ENCODE results near the gene GDPD5.
A peak's percentile ranks its signal among the peaks of the same experiment; 100 is the strongest.

GDPD5 gene

DNA sequence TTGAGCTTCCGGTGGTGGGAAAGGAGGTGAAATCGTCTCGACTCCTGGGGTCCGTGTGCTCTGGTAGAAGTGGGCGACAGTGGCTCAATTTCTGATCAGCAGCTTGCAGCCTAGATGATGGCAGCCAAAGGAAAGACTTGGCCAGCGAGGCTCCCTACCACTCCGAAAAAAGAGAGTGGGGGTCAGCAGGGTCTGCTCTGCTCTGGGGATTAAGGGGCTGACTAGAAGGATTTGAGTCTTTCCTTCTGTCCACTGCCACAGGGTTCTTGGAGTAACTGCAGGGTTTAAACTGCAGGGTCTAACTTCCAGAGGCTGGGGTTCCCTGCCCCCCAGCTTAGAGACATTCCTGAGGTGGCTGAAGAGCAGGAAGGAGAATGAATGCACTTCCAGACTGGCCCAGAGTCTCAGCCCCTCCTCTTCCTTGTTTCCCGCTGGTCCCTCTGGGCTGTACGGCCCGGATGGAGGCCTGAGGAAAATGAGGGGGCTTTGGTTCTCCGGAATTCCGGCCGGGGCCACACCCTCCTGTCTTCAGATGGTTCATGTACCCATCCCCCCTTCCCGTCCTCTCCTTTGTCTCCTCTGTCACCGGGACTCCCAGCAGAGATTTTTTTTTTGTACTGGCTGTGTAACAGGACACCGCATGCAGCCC, 37.2 kb upstream of the GDPD5 start:
- Histone ChIP-seq H3K9ac (ENCODE audit: low read depth, low read length) (peak overlapping the region; percentile 91), H3K9me3 (ENCODE audit: control insufficient read depth, insufficient read depth, low read length) (no peaks in the 10 kb centered on the region), H3K36me3 (ENCODE audit: insufficient read depth, low read length) (peaks cover 10% of the 10 kb centered on the region), H3K4me1 (ENCODE audit: insufficient read depth, low read length) (peaks cover 45% of the 10 kb centered on the region)

DNA sequence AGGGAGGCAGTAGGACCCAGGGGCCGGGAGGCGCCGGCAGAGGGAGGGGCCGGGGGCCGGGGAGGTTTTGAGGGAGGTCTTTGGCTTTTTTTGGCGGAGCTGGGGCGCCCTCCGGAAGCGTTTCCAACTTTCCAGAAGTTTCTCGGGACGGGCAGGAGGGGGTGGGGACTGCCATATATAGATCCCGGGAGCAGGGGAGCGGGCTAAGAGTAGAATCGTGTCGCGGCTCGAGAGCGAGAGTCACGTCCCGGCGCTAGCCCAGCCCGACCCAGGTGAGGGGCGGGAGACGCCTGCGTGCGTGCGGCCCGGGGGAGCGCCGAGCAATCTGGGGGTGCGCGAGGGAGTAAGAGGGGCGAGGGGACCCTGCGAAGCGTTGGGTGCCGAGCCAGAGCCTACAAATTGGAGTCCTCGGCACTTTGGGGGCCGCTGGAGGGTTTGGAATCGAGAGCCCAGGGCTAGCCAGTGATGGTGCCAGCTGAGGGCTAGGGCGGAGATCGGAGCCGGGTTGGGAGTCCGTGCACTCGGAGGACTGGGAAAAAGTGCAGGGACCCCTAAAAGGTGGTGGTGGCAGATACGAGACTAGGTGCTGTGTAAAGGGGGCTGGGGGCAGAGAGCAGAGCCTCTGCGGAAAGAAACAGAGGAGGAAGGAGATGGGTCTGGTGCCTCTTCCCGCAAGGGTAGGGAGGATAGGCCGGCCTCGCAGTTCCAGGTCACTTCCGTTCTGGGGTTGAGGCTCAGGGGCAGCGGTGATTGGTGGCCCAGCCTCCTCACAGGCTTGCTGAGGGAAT, 36.5 kb upstream of the GDPD5 start, which contains the start of gene SERPINH1:
TSS of gene SERPINH1 (plus strand) at position 206 of the 788 bp plus-strand sequence. CDS start 4,097 bp downstream, outside the sequence.
- peak within 1 kb of the TSS; percentile 91 for H3K9ac ChIP-seq (ENCODE audit: low read depth, low read length)
- peaks cover 51% of the 10 kb centered on the region for H3K4me1 ChIP-seq (ENCODE audit: insufficient read depth, low read length)
- peaks cover 5% of the 10 kb centered on the region for H3K36me3 ChIP-seq (ENCODE audit: insufficient read depth, low read length)

DNA sequence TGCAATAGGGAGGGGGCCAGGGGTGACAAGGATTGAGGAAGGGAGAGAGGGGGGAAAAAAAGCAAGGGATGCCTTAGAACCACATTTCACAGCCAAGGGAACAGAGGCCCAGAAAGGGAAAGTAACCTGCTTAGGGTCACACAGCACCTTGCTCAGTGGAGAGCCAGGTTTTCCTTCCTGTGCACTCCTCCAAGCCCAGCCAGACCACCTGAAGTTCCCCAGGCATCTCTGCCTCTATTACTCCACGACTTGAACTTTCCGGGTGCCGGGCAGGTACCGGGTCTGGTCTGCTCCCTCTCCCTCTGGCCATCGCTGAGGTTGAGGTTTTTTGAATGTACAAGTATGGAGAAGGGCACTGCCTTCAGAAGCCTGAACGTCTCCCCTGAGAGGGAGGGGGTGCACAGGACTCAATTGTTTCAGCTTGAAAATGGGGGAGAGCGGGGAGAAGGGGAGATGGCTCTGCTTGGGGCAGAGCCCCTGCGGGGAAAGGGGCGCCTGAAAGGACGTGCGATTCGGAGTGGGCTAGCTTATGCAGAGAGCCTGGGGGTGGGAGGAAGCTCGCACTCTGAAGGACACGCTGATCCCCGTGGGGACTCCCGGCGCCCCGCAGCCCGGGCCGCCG, 35.8 kb upstream of the GDPD5 start:
- Histone ChIP-seq H3K9me3 (ENCODE audit: control insufficient read depth, insufficient read depth, low read length) (no peaks in the 10 kb centered on the region), H3K9ac (ENCODE audit: low read depth, low read length) (peak overlapping the region; percentile 91), H3K36me3 (ENCODE audit: insufficient read depth, low read length) (no peaks in the 10 kb centered on the region; the same call in 1 of the 2 replicates), H3K4me1 (ENCODE audit: insufficient read depth, low read length) (peaks cover 55% of the 10 kb centered on the region)

More for the DNA sequence above, 36.5 kb upstream of the GDPD5 start, which contains the start of gene SERPINH1:
- H3K9me3 ChIP-seq (ENCODE audit: control insufficient read depth, insufficient read depth, low read length), result no peaks in the 10 kb centered on the region

DNA sequence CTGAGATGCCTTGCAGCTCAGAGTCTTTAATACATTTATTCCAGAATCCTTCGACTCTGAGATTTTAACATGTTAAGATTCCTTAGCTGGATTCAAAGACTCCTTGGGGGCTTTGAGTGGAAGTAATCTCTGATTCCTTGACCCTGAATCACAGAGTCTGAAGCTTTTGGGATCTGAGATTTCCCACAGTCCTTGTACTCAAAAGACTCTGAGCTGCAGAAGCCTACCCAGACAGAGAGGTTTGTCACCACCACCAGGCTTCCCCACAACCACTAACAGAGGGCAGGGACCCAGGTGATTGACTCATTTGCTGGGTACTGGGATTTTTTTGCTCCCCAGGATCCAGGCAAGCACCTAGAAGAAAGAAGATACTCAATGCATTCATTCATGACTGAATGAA, 34.9 kb upstream of the GDPD5 start:
- Histone ChIP-seq H3K9me3 (ENCODE audit: control insufficient read depth, insufficient read depth, low read length) (no peaks in the 10 kb centered on the region), H3K9ac (ENCODE audit: low read depth, low read length) (no peak overlapping the region), H3K4me1 (ENCODE audit: insufficient read depth, low read length) (peaks cover 50% of the 10 kb centered on the region), H3K36me3 (ENCODE audit: insufficient read depth, low read length) (no peaks in the 10 kb centered on the region)

DNA sequence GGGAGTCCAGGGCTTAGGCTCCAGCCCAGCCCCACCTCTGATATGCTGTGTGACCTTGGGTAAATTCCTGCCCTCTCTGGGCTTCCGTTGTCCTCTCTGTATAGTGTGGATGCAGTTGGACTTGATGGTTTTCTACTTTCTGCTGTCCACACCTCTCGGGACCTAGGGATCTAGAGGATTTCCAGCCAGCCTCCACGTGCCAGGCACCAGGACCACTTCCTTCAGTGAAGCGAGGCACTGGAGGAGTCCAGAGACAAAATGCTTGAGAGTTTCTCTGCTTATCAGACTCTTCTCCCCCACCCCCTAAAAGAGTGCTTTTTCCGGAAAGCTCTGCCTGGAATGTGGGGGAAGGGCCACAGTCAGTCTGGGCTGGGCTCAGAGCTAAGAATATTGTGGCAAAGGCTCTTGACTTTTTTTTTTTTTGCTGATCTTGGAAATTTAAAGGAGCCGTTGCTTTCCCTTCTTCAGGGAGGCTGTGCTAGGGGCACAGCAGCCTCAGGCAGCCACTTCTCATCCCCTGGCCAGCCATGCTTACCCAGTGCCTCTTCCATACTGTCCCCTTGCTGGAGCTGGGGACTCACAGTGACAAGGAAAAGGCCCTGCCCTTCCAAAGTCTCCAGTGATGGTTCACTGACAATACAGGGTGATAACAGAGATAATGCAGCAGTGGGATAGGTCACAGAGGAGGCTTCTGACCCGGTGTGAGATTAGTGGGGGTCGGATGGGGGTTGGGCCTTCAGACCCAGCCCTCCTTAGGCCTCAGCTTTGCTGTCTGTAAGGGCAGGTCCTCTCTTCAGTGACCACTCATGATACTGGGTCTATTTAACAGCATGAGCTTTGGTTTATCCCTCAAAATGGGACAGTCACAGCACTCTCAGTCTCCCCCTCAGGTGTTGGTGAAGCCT, 33.5 kb upstream of the GDPD5 start:
- Histone ChIP-seq H3K36me3 (ENCODE audit: insufficient read depth, low read length) (no peaks in the 10 kb centered on the region), H3K9me3 (ENCODE audit: control insufficient read depth, insufficient read depth, low read length) (no peaks in the 10 kb centered on the region), H3K9ac (ENCODE audit: low read depth, low read length) (no peak overlapping the region; the same call in 1 of the 2 replicates), H3K4me1 (ENCODE audit: insufficient read depth, low read length) (peaks cover 45% of the 10 kb centered on the region)

DNA sequence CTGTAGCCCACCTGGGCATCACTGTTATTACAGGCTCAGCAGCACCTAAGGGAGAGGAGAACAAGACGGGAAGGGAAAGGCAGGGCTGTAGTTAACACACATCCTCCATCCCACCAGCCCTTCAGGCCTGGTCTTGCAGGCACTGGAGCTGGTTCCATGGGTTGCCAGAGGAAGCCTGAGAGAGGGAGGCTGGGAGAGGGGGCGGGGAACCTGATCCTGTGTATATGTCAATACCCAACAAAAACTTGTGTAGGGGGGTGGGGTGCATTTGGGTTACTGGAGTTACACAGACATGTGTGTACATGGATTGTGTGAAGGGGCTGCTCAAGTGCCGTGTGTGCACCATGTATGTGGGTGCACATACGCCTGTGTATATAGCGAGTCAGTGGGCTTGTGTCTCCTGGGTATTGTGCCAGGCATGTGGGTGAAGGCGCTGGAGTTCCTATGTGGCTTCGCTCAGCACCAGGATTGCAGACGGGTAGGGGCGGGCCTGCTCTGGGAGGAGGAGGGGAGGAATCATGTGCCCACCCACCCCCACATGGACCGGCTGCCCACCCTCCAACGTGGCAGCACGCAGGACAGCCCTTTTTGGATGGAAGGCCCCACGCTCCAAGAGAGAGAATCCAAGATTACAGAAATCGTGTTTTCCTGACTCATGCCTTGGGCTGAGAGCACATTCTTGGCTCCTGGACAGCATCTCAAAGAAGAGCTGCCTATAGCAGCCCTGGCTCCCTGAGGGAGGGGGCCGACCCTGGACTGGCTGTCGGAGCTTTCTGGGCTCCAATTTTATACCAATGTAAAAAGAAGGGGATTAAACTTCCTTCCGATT, 32.1 kb upstream of the GDPD5 start:
- Histone ChIP-seq H3K4me1 (ENCODE audit: insufficient read depth, low read length) (peaks cover 57% of the 10 kb centered on the region), H3K9me3 (ENCODE audit: control insufficient read depth, insufficient read depth, low read length) (no peaks in the 10 kb centered on the region), H3K9ac (ENCODE audit: low read depth, low read length) (no peak overlapping the region), H3K36me3 (ENCODE audit: insufficient read depth, low read length) (no peaks in the 10 kb centered on the region)

DNA sequence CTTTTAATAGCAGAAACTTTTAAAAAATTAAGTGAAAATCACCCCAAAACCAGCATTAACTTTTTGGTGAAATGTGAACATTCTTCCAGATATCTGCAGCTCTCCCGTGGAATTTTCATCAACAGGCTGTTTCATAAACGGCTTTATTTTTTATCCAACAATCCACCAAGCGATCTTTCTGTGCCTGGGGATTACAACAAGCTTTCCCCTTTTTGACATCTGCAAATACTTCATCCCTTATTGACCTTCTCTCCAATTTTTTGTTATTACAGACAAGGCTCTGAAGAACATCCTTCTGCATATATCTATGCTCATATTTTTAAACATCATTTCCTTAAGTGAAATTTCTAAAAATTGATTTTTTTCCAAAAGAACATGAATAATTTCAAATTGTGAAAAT, 30.5 kb upstream of the GDPD5 start:
- Histone ChIP-seq H3K36me3 (ENCODE audit: insufficient read depth, low read length) (no peaks in the 10 kb centered on the region), H3K9ac (ENCODE audit: low read depth, low read length) (no peak overlapping the region), H3K9me3 (ENCODE audit: control insufficient read depth, insufficient read depth, low read length) (no peaks in the 10 kb centered on the region), H3K4me1 (ENCODE audit: insufficient read depth, low read length) (peaks cover 59% of the 10 kb centered on the region)

DNA sequence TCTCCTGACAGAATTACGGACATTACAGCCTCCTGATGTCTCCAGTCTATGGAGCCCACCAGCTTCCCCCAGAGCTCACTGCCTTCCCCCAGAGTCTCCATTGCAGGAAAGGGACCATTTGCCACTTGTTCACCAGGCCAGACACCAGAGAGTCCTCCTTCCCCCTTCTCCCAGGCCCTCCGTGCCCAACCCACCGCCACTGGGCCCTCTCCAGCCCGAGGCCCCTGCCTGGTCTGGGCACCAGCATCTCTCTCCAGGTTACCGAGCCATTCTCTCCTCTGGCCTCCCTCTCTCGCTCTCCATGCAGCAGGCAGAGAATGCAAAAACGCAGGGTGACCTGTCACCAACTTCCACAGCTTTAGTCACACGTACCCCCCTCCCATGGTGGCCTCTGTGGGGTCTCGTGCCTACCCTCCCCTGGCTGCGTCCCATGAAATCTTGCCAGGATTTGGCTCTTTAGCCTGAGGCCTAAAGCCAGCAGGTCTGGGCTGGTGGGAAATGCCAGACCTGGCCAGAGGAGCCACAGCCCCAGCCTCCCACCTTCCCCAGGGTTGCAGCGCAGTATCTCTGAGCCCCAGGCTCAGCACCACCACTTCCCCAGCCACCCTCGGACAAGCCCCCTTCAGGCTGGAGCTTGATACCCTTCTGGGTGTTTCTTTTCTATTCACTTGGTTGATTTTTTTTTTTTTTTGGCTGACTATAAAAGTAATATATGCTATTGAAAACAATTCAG, 29.5 kb upstream of the GDPD5 start:
- Histone ChIP-seq H3K9ac (ENCODE audit: low read depth, low read length) (peak overlapping the region; percentile 26), H3K36me3 (ENCODE audit: insufficient read depth, low read length) (no peaks in the 10 kb centered on the region), H3K4me1 (ENCODE audit: insufficient read depth, low read length) (peaks cover 55% of the 10 kb centered on the region), H3K9me3 (ENCODE audit: control insufficient read depth, insufficient read depth, low read length) (no peaks in the 10 kb centered on the region)

DNA sequence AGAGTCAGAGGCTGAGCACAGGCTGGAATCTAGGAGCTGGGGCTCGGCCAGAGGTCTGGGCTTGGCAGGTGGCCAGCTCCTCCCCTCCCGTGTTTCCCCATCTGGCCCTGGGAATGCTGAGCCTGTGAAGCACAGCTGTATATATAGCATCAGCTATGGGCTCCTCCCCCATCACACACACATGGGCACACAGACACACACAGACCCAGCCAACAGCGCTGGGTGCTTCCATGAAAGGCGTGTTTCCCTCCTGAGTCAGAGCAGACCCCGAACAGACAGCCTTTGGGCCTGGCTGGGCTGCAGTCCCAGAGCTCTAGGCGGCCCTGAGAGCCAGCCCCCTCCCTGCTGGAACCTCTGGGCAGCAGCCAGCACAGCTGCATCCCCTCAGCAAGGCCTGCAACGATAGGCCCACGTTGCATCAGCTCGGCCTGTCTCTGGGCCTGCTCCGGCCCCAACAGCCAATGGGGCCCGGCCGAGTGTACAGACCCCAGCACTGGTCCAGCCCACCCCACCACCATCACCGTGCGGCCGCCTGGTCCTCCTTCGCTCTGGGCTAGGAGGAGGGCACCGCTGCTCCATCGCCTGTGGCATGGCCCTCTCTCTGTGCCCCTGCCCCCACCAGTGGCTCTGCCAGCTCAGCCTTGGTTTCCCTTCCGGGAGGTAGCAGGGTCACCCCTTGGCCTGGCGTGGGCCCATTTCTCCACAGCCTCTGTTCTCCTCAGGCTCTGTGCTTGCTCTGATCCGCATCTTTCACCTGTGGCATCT, 28.7 kb upstream of the GDPD5 start:
- H3K4me1 ChIP-seq (ENCODE audit: insufficient read depth, low read length), result peaks cover 50% of the 10 kb centered on the region
- H3K9ac ChIP-seq (ENCODE audit: low read depth, low read length), result peak overlapping the region; percentile 26

DNA sequence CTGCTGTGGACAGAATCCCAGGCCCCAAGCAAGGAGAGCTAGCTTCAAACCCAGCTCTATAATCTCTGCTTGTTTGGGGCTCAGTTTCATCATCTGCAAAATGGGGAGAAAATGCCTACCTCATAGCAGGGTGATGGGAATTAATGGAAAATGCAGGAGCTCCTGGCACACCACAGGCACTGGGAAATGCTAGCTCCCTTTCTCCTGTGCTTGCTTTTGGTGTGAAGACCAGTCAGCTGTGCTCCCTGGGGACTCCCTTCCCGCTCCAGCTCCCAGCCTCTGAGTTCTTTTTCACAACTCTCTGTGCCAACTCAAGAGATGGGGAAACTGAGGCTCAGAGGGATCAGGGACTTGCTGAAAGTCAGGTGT, 28.1 kb upstream of the GDPD5 start:
- H3K4me1 ChIP-seq (ENCODE audit: insufficient read depth, low read length), result peaks cover 44% of the 10 kb centered on the region
- no peaks in the 10 kb centered on the region for H3K9me3 ChIP-seq (ENCODE audit: control insufficient read depth, insufficient read depth, low read length)
- no peaks in the 10 kb centered on the region for H3K36me3 ChIP-seq (ENCODE audit: insufficient read depth, low read length)
- no peak overlapping the region; the same call in 1 of the 2 replicates for H3K9ac ChIP-seq (ENCODE audit: low read depth, low read length)

More for the DNA sequence above, 28.7 kb upstream of the GDPD5 start:
- no peaks in the 10 kb centered on the region for H3K36me3 ChIP-seq (ENCODE audit: insufficient read depth, low read length)
- no peaks in the 10 kb centered on the region for H3K9me3 ChIP-seq (ENCODE audit: control insufficient read depth, insufficient read depth, low read length)

DNA sequence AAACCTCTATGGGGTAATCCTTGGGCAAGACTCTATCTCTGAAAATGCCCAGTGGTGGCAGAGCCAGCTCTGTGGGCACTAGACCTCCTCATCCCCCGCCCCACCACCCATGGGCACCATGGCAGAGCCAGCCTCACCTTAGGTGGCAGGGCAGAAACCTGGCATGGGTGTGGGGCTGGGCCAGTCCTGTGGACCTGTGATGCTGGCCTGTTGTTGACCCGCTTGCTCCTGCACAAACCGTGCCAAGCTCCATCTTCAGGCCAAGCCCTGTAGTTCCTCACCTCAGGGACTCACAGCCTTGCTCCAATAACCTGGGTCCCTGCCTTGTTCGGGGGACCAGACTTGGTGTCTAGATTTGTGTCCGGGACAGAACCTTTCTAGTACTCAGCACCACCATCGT, 27.4 kb upstream of the GDPD5 start:
- no peak overlapping the region for H3K9ac ChIP-seq (ENCODE audit: low read depth, low read length)
- H3K9me3 ChIP-seq (ENCODE audit: control insufficient read depth, insufficient read depth, low read length), result no peaks in the 10 kb centered on the region
- H3K4me1 ChIP-seq (ENCODE audit: insufficient read depth, low read length), result peaks cover 38% of the 10 kb centered on the region
- no peaks in the 10 kb centered on the region for H3K36me3 ChIP-seq (ENCODE audit: insufficient read depth, low read length)

DNA sequence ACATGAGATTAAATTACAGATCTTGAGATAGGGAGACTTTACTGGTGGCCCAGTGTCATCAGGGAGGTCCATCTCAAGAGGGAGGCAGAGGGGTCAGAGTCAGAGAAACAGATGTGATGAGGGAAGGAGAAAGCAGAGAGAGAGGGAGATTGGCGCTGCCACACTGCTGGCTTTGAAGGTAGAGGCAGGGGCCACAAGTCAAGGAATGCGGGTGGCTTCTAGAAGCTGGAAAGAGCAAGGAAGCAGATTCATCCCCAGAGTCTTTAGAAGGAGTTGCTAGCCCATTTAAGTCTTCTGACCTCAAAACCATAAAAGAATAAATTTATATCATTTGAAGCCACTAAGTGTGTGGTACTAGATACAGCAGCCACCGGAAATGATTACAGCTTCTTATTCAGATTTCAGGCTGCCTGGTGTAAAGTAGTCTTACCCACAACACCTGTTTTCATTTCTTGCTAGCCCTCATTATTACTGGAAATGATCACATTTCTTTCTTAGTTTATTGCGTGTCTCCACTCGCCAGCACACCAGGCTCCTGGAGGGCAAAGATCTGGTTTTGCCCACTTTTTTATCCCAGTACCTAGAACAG, 23.7 kb upstream of the GDPD5 start:
- peaks cover 24% of the 10 kb centered on the region; the same call in 1 of the 2 replicates for H3K4me1 ChIP-seq (ENCODE audit: insufficient read depth, low read length)
- H3K9ac ChIP-seq (ENCODE audit: low read depth, low read length), result no peak overlapping the region
- H3K36me3 ChIP-seq (ENCODE audit: insufficient read depth, low read length), result no peaks in the 10 kb centered on the region

More for the DNA sequence above, 23.7 kb upstream of the GDPD5 start:
- no peaks in the 10 kb centered on the region for H3K9me3 ChIP-seq (ENCODE audit: control insufficient read depth, insufficient read depth, low read length)
